K562 (cell line): ENCODE results near the gene LRRC74B. TPM values are rescaled to one million over a fixed set of nuclear protein-coding genes. Genes with fewer than 3 reads are reported as not detected.

Experiments
- ATAC-seq: fragments of 200-7000 bp; cut with Tn5 transposase; 3 replicates; pipeline ENCODE4 v1.9.1; 2020; ENCODE audit warnings: moderate library complexity
- BruUV-seq: library from RNA; stranded (reverse); fragments of 400-500 nt; replicated peaks from 2 replicates; lab custom pipeline; 2021; lab: Mats Ljungman, UMichigan
- CTCF ChIA-PET: fragments of 300-600 bp; formaldehyde crosslinking; extraction: SDS; loops from one replicate; lab custom pipeline; 2021; ENCODE audit warnings: low intra/inter-chr PET ratio; lab: Yijun Ruan, JAX
- POLR2A ChIA-PET: fragments of 300-600, 350-650 bp; sonication (Branson Sonifier 250); formaldehyde crosslinking; extraction: SDS; loops from one replicate; lab custom pipeline; 2021; ENCODE audit warnings: antibody characterized with exemption, inconsistent platforms; lab: Yijun Ruan, JAX
- DNase-seq, 4 experiments: peaks; one replicate each; pipeline versions ENCODE4 v3.0.0 to v3.0.0-alpha.2; 2011 to 2018; ENCODE audit warnings: low spot score in 3 of 4, mixed read lengths in 3 of 4; ENCODE audit errors: extremely low read depth in 1 of 4
- FAIRE-seq: peaks from 2 replicates; lab custom pipeline; 2011; peaks lifted over from hg19 to GRCh38; lab: Jason Lieb, UNC
- H2AFZ ChIP-seq: 2 replicates; pipeline ENCODE4 v1.6.0; 2011; ENCODE audit warnings: low read depth, low read length, control low read depth, inconsistent platforms
- H3K27ac ChIP-seq: fragments of 200-600 bp; 3 replicates; pipeline ENCODE4 v1.8.0; 2011; ENCODE audit warnings: low read depth, mild to moderate bottlenecking, control low read depth, inconsistent platforms, low read length, moderate library complexity, mixed read lengths; ENCODE audit errors: extremely low read depth
- H3K27me3 ChIP-seq, 2 experiments: fragments of 300-600 bp in 1 of 2; 2 replicates in 1 of 2; 3 replicates in 1 of 2; pipeline versions ENCODE4 v1.6.0 to v1.8.0; 2011; ENCODE audit warnings: inconsistent platforms in 2 of 2, low read length in 2 of 2, mild to moderate bottlenecking in 1 of 2, mixed read lengths in 1 of 2, moderate library complexity in 1 of 2; ENCODE audit not compliant: control insufficient read depth in 2 of 2, insufficient read depth in 2 of 2
- H3K36me3 ChIP-seq: fragments of 300-600 bp; 3 replicates; pipeline ENCODE4 v1.8.0; 2011; ENCODE audit warnings: mild to moderate bottlenecking, low read length, inconsistent platforms; ENCODE audit not compliant: control insufficient read depth, insufficient read depth
- H3K4me1 ChIP-seq, 2 experiments: fragments of 200-600 bp in 1 of 2; replicated peaks in 1 of 2; 2 replicates in 1 of 2; 3 replicates in 1 of 2; pipeline versions ENCODE4 v1.5.1 to v1.8.0; 2011; ENCODE audit warnings: inconsistent platforms in 2 of 2, low read length in 2 of 2, mild to moderate bottlenecking in 1 of 2, mixed read lengths in 1 of 2, moderate library complexity in 1 of 2; ENCODE audit not compliant: control insufficient read depth in 2 of 2, insufficient read depth in 2 of 2
- H3K4me2 ChIP-seq: 2 replicates; pipeline ENCODE4 v1.6.1; 2011; ENCODE audit warnings: low read length, control low read depth, inconsistent platforms, mixed read lengths; ENCODE audit not compliant: insufficient read depth
- H3K4me3 ChIP-seq: fragments of 200-600 bp; sonication (generic), shearing (Covaris generic); 2 replicates; pipeline ENCODE4 v1.5.1; 2016; ENCODE audit warnings: control low read depth, inconsistent platforms
- H3K79me2 ChIP-seq: fragments of 200-600 bp; 3 replicates; pipeline ENCODE4 v1.8.0; 2011; ENCODE audit warnings: low read length, inconsistent platforms; ENCODE audit not compliant: control insufficient read depth, insufficient read depth
- H3K9ac ChIP-seq, 2 experiments: 2 replicates each; pipeline versions ENCODE4 v1.6.0 to v1.6.1; 2011; ENCODE audit warnings: low read depth in 2 of 2, low read length in 2 of 2, control low read depth in 1 of 2, inconsistent platforms in 1 of 2, mild to moderate bottlenecking in 1 of 2, mixed read lengths in 1 of 2; ENCODE audit not compliant: insufficient read depth in 1 of 2
- H3K9me1 ChIP-seq: one replicate; pipeline ENCODE4 v1.6.0; 2011; ENCODE audit warnings: inconsistent platforms, mild to moderate bottlenecking, low read length, moderate library complexity; ENCODE audit not compliant: control insufficient read depth, insufficient read depth
- H3K9me3 ChIP-seq: replicated peaks from 2 replicates; pipeline ENCODE4 v1.5.1; 2011; ENCODE audit warnings: low read depth, low read length, inconsistent platforms; ENCODE audit not compliant: control insufficient read depth, insufficient read depth
- H4K20me1 ChIP-seq: replicated peaks from 2 replicates; pipeline ENCODE4 v1.6.1; 2011; ENCODE audit warnings: low read length, inconsistent platforms, mixed read lengths; ENCODE audit not compliant: control insufficient read depth, insufficient read depth
- CEBPB ChIP-seq: fragments of 450-650 bp; IDR thresholded peaks from 2 replicates; pipeline ENCODE4 v1.6.1; 2016; ENCODE audit warnings: missing genetic modification characterization, missing compliant biosample characterization
- CSDE1 ChIP-seq, 2 experiments: fragments of 450-650 bp; IDR thresholded peaks; 2 replicates each; pipeline ENCODE4 v1.6.1; 2016; ENCODE audit warnings: mild to moderate bottlenecking in 1 of 2
- ELF4 ChIP-seq: fragments of 450-650 bp; formaldehyde crosslinking; IDR thresholded peaks from 2 replicates; pipeline ENCODE4 v1.4.0; 2022; ENCODE audit warnings: missing genetic modification characterization
- HNRNPL ChIP-seq: fragments of 200-400 bp; formaldehyde crosslinking; IDR thresholded peaks from 2 replicates; pipeline ENCODE4 v1.6.1; 2017; ENCODE audit warnings: low read depth, mild to moderate bottlenecking, low read length
- KLF16 ChIP-seq: IDR thresholded peaks from 2 replicates; pipeline ENCODE4 v1.6.1; 2016; ENCODE audit warnings: antibody characterized with exemption
- MXD1 ChIP-seq: fragments of 250-450 bp; sonication (Bioruptor Pico); IDR thresholded peaks from 2 replicates; pipeline ENCODE4 v1.8.0; 2021; ENCODE audit warnings: borderline replicate concordance, mild to moderate bottlenecking, moderate library complexity; ENCODE audit not compliant: poor library complexity, severe bottlenecking
- PCBP2 ChIP-seq: fragments of 200-400 bp; formaldehyde crosslinking; IDR thresholded peaks from 2 replicates; pipeline ENCODE4 v1.6.1; 2018; ENCODE audit warnings: low read length, low read depth, mild to moderate bottlenecking, moderate library complexity; ENCODE audit not compliant: poor library complexity, severe bottlenecking
- RAD21 ChIP-seq, 2 experiments: fragments of 250-450 bp in 1 of 2; fragments of 450-650 bp in 1 of 2; sonication (Bioruptor Pico) in 1 of 2; formaldehyde crosslinking in 1 of 2; IDR thresholded peaks in 1 of 2; conservative IDR thresholded peaks in 1 of 2; 2 replicates each; pipeline versions ENCODE4 v1.4.0 to v1.8.0; 2020 to 2022; ENCODE audit warnings: mild to moderate bottlenecking in 2 of 2, moderate library complexity in 1 of 2
- SMAD3 ChIP-seq: fragments of 450-650 bp; formaldehyde crosslinking; conservative IDR thresholded peaks from 2 replicates; pipeline ENCODE4 v1.4.0; 2020; ENCODE audit warnings: mild to moderate bottlenecking
- ZNF699 ChIP-seq: fragments of 250-450 bp; sonication (Bioruptor Pico); IDR thresholded peaks from 2 replicates; pipeline ENCODE4 v1.8.0; 2021; ENCODE audit warnings: mild to moderate bottlenecking, moderate library complexity; ENCODE audit not compliant: insufficient replicate concordance
- ZNF785 ChIP-seq: fragments of 250-450 bp; sonication (Bioruptor Pico); IDR thresholded peaks from 2 replicates; pipeline ENCODE4 v1.4.0; 2020; ENCODE audit warnings: mild to moderate bottlenecking
- WGBS: fragments of 100-300 bp; shearing (Covaris generic); methylation state at CpG from one replicate; pipeline ENCODE4 v1.1.6; 2016; ENCODE audit warnings: low coverage, mixed read lengths; ENCODE audit not compliant: insufficient coverage; ENCODE audit errors: missing lambda C conversion rate; 5-methylcytosine and 5-hydroxymethylcytosine counted together
- in situ Hi-C: fragments of 300-500 bp; cut with MboI; formaldehyde crosslinking; loops from 4 replicates; pipeline ENCODE4 v1.15.0; 2018; ENCODE audit warnings: inconsistent platforms, mixed read lengths
- intact Hi-C: fragments of 100-400 bp; cut with micrococcal nuclease; formaldehyde crosslinking; loops from 2 replicates; pipeline ENCODE4 v1.14.2; 2022
- polyA plus RNA-seq, 8 experiments: library from polyadenylated mRNA; depleted of rRNA in 4 of 8; stranded (reverse) in 5 of 8; unstranded in 3 of 8; fragments of >200 nt; fragmentation: Nextera tagmentation in 2 of 8; fragmentation: Illumina TruSeq in 1 of 8; extraction: Ambion mirVana in 2 of 8; extraction: Trizol in 1 of 8; gene quantifications; 2 replicates each; pipeline versions ENCODE4 v1.2.1 to v1.2.3, GENCODE V29; 2011 to 2014; ENCODE audit warnings: inconsistent platforms in 1 of 8, missing spikeins in 1 of 8
- total RNA-seq, 7 experiments: library from RNA; depleted of rRNA in 6 of 7; stranded (reverse); fragments of >200 nt in 6 of 7; fragmentation: Illumina TruSeq in 2 of 7; extraction: Trizol in 2 of 7; gene quantifications; 2 replicates each; pipeline versions ENCODE4 v1.2.1 to v1.2.3, GENCODE V29; 2011 to 2021; ENCODE audit warnings: low replicate concordance in 1 of 7
- TF ChIP-seq, protein P1 (sequence below): fragments of 450-650 bp; formaldehyde crosslinking; IDR thresholded peaks from 2 replicates; pipeline ENCODE4 v1.4.0; 2022; ENCODE audit warnings: missing genetic modification characterization
- TF ChIP-seq, protein P2 (sequence below), 3 experiments: IDR thresholded peaks in 2 of 3; conservative IDR thresholded peaks in 1 of 3; 2 replicates each; pipeline ENCODE4 v1.5.1; 2011 to 2012; ENCODE audit warnings: low read length in 3 of 3, mild to moderate bottlenecking in 3 of 3, control low read depth in 2 of 3, improper control_type of control experiment in 1 of 3, inconsistent platforms in 1 of 3, low read depth in 1 of 3, mixed read lengths in 1 of 3, moderate library complexity in 1 of 3; ENCODE audit not compliant: insufficient read depth in 2 of 3
- TF ChIP-seq, protein P3 (sequence below), 2 experiments: fragments of 250-450 bp in 1 of 2; fragments of 450-650 bp in 1 of 2; sonication (Bioruptor Pico) in 1 of 2; IDR thresholded peaks; 2 replicates each; pipeline versions ENCODE4 v1.6.1 to v1.8.0; 2016 to 2021; ENCODE audit warnings: mild to moderate bottlenecking in 2 of 2, moderate library complexity in 2 of 2, missing compliant biosample characterization in 1 of 2, missing genetic modification characterization in 1 of 2

The LRRC74B gene
- total and polyA plus RNA-seq, 9 of the 15 experiments (the other 6 are each of a cell fraction or from before 2014, with no cell fraction given), result not detected

DNA sequence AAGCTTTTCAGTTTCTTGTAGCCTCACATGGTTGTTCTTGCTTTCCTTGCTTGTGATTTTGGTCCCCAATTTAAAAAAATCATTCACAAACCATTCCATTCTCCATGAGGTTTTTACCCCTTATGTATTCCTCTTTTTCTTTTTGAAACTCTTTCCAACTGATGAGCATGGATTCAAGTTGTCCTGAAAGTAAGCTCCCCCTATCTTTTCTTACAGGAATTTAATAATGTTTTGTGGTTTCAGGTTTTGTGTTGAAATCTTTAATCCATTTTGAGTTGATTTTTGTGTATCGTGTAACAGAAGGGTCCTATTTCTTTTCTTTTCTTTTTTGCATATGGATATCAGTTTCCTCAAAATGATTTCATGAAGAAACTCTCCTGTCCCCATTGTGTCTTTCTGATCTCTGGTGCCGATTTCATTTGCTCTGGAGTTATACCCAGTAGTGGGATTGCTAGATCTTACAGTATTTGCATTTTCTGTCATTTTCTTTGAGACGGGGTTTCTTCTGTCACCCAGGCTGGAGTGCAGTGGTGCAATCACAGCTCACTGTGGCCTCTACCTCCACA is 58.5 kb downstream of the LRRC74B start:
- peaks cover 12% of the 10 kb centered on the region for H4K20me1 ChIP-seq
- no peak overlapping the region for H3K9ac ChIP-seq
- no peak overlapping the region for H3K27ac ChIP-seq
- no peak overlapping the region for H3K4me3 ChIP-seq
- no peak overlapping the region for H2AFZ ChIP-seq
- POLR2A ChIA-PET, result interaction anchor here (0.7 to 1.2 kb wide), 4 partner anchors 14 to 551 kb away, joined by 3 to 6 read pairs (median 3); no protein-coding TSS in a partner anchor
- peaks cover 5 to 13% of the 10 kb centered on the region in 2 experiments; a peak in 4 of 5 replicates for H3K4me1 ChIP-seq
- no peaks in the 10 kb centered on the region for H3K79me2 ChIP-seq
- H3K9me3 ChIP-seq, result 0 out of 2 replicates have a peak, but pooled peaks cover 2% of the 10 kb centered on the region
- no peak for FAIRE-seq
- peaks cover 11% of the 10 kb centered on the region in 2 experiments; a peak in 4 of 5 replicates for H3K27me3 ChIP-seq
- no peaks in the 10 kb centered on the region for H3K36me3 ChIP-seq
- in situ Hi-C loops (loop anchor here (5.0 to 25.0 kb wide), 2 partner anchors 108 to 193 kb away; no protein-coding TSS in a partner anchor), intact Hi-C loops (no loop called here)
- no peak overlapping the region for H3K4me2 ChIP-seq
- CTCF ChIA-PET, result no interaction called here
- H3K9me1 ChIP-seq, result no peaks in the 10 kb centered on the region
- no peak for DNase-seq
- no peak for ATAC-seq
- BruUV-seq, result no TSS peak
- WGBS, result 21% methylated on average over 3 of the region's 3 CpGs
- TF ChIP-seq HNRNPL, result no peak
- TF ChIP-seq RAD21 (CRISPR knock-in tag; conservative IDR thresholded peaks at IDR 0.05 in 1 of 2, IDR thresholded peaks at IDR 0.05 in 1 of 2), result no peak
- TF ChIP-seq, protein P1, sequence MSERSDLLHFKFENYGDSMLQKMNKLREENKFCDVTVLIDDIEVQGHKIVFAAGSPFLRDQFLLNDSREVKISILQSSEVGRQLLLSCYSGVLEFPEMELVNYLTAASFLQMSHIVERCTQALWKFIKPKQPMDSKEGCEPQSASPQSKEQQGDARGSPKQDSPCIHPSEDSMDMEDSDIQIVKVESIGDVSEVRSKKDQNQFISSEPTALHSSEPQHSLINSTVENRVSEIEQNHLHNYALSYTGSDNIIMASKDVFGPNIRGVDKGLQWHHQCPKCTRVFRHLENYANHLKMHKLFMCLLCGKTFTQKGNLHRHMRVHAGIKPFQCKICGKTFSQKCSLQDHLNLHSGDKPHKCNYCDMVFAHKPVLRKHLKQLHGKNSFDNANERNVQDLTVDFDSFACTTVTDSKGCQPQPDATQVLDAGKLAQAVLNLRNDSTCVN (CRISPR knock-in tag), result no peak
- TF ChIP-seq, protein P2, sequence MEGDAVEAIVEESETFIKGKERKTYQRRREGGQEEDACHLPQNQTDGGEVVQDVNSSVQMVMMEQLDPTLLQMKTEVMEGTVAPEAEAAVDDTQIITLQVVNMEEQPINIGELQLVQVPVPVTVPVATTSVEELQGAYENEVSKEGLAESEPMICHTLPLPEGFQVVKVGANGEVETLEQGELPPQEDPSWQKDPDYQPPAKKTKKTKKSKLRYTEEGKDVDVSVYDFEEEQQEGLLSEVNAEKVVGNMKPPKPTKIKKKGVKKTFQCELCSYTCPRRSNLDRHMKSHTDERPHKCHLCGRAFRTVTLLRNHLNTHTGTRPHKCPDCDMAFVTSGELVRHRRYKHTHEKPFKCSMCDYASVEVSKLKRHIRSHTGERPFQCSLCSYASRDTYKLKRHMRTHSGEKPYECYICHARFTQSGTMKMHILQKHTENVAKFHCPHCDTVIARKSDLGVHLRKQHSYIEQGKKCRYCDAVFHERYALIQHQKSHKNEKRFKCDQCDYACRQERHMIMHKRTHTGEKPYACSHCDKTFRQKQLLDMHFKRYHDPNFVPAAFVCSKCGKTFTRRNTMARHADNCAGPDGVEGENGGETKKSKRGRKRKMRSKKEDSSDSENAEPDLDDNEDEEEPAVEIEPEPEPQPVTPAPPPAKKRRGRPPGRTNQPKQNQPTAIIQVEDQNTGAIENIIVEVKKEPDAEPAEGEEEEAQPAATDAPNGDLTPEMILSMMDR (IDR thresholded peaks at IDR 0.05 in 2 of 3, conservative IDR thresholded peaks at IDR 0.05 in 1 of 3; ENCODE audit: insufficient read depth in 2 of 3, low read depth in 1 of 3, low read length in 3 of 3), result peak in 1 of 3 experiments; percentile 55; a peak in 2 of 6 replicates
- TF ChIP-seq, protein P3, sequence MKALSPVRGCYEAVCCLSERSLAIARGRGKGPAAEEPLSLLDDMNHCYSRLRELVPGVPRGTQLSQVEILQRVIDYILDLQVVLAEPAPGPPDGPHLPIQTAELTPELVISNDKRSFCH (CRISPR knock-in tag; IDR thresholded peaks at IDR 0.05), result peak; percentile 54; the same call in 1 of the 2 replicates
- TF ChIP-seq, protein P3 (tag; IDR thresholded peaks at IDR 0.05), result no peak
- no peak for TF ChIP-seq MXD1 (CRISPR knock-in tag)
- no peak for TF ChIP-seq ZNF785 (CRISPR knock-in tag)
- TF ChIP-seq KLF16, result 0 out of 2 replicates have a peak, but pooled peaks have one; percentile 4
- TF ChIP-seq ELF4 (CRISPR knock-in tag), result no peak
- no peak for TF ChIP-seq SMAD3 (CRISPR knock-in tag)
- TF ChIP-seq CSDE1 (IDR thresholded peaks at IDR 0.05), result 0 out of 4 replicates have a peak, but pooled peaks of 1 of the 2 experiments have one; percentile 26
- TF ChIP-seq ZNF699 (CRISPR knock-in tag), result no peak
- no peak for TF ChIP-seq PCBP2
- peak; percentile 54 for TF ChIP-seq CEBPB
